D341Med (cell line): Measurements from ENCODE around the gene HSPA12B.

Experiments used
- DNase-seq: peaks from one replicate; pipeline ENCODE4 v3.0.0; 2012; ENCODE audit warnings: low spot score

The HSPA12B gene

DNA sequence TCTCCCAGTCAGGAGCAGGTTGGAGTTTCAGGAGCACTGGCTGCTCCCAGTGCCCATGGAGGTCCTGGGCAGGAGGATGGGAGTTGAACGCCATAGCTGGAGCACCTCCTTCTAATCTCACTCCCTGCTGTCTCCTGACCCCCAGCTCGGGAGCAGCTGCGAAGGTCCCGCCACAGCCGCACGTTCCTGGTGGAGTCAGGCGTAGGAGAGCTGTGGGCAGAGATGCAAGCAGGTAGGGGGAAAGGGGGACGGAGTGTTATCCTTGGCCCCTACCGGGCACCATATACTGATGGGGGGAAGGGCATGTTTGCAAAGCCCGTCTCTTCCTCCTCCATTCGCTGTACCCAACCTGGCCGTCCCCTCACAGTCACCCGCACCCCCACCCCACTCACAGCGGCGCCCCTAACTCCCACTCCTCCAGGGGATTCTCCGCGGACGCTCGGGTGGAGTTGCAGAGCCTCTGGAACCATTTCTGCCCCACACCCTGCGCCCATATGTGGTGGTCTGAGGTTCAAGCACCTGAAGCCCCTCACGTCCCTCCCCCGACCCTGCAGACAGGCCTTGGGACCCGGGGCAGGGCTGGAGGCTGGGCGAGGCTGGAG is 16.7 kb downstream of the HSPA12B start:
- no peak for DNase-seq

DNA sequence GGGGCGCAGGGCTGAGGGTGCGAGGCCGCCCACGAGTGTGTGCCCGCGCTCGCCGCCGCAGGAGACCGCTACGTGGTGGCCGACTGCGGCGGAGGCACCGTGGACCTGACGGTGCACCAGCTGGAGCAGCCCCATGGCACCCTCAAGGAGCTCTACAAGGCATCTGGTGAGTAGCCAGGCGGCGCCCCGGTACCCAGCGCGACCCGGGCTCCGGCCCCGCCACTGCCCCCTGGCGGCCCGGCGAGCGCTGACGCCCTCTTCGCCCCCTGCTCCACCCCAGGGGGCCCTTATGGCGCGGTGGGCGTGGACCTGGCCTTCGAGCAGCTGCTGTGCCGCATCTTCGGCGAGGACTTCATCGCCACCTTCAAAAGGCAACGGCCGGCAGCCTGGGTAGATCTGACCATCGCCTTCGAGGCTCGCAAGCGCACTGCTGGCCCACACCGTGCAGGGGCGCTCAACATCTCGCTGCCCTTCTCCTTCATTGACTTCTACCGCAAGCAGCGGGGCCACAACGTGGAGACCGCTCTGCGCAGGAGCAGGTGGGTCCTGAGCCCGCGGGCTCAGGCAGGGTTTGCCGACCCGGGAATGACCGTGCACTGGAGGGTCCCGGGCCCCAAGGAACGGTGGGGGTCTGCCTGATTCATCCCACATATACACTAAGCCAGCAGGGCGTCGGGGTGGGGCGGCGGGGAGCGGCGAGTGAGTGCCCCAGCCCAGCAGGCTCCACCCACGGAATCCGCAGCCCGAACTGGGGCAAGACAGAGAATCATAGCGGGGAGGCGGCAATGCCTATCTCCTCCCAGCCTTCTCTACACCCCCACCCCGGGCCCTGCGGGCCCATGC is 17.4 kb downstream of the HSPA12B start:
- peak; percentile 98 for DNase-seq

DNA sequence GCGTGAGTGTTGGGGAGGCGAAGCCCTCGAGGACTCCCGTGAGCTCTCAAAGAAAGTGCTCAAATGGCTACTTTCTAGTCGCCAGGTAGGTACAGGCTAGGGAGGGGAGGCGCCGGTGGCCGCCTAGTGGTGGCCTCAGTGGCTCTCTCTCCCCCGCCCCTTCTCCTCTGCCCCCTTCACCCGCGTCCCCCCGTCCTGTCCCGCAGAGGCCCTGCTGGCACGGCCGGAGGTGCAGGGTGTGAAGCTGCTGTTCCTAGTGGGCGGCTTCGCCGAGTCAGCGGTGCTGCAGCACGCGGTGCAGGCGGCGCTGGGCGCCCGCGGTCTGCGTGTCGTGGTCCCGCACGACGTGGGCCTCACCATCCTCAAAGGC is 18.8 kb downstream of the HSPA12B start:
- no peak for DNase-seq

DNA sequence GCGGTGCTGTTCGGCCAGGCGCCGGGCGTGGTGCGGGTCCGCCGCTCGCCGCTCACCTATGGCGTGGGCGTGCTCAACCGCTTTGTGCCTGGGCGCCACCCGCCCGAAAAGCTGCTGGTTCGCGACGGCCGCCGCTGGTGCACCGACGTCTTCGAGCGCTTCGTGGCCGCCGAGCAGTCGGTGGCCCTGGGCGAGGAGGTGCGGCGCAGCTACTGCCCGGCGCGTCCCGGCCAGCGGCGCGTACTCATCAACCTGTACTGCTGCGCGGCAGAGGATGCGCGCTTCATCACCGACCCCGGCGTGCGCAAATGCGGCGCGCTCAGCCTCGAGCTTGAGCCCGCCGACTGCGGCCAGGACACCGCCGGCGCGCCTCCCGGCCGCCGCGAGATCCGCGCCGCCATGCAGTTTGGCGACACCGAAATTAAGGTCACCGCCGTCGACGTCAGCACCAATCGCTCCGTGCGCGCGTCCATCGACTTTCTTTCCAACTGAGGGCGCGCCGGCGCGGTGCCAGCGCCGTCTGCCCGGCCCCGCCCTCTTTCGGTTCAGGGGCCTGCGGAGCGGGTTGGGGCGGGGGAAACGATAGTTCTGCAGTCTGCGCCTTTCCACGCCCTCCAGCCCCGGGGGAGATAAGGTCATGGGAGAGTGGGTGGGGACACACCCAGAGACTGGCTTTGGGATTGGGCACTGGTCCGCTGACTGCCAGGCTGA is 19.3 kb downstream of the HSPA12B start:
- peak; percentile 70 for DNase-seq

DNA sequence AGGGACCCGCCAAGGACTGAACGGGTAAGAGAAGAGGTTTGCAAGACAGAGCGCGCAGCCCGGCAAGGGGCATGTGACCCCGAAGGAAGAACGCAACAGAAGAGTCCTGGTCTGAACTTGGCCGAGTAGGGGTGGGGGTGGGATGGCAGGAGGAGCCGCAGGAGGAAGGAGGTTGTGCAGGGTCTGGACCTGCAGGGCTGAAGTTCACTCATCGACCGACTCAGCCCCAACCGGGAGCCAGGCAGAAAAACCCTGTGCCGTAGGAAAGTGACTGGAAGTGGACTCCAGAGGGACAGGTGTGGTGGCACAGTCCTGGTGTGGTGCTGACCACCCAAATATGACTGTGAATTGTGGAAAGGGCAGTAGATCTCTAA is 19.9 kb downstream of the HSPA12B start:
- no peak for DNase-seq

DNA sequence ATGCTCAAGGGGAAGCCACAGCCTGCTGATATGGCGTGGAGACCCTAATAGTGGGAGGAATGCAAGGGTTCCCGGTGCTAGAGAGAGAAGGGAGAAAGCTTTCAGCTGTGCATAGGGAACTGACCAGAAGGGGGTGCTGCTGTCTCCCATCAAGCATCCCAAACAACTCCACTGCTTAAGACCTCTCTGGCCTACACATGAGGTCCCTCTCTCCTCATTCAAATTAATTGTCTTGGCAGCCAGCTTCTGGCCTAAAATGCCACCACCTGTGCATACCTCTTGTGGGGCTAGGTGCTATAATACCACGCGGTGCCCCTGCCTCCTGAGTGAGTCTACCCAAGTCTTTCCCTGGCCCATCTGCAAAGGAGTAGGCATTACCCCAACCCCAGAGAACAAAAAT is 20.6 kb downstream of the HSPA12B start:
- DNase-seq, result peak; percentile 77

DNA sequence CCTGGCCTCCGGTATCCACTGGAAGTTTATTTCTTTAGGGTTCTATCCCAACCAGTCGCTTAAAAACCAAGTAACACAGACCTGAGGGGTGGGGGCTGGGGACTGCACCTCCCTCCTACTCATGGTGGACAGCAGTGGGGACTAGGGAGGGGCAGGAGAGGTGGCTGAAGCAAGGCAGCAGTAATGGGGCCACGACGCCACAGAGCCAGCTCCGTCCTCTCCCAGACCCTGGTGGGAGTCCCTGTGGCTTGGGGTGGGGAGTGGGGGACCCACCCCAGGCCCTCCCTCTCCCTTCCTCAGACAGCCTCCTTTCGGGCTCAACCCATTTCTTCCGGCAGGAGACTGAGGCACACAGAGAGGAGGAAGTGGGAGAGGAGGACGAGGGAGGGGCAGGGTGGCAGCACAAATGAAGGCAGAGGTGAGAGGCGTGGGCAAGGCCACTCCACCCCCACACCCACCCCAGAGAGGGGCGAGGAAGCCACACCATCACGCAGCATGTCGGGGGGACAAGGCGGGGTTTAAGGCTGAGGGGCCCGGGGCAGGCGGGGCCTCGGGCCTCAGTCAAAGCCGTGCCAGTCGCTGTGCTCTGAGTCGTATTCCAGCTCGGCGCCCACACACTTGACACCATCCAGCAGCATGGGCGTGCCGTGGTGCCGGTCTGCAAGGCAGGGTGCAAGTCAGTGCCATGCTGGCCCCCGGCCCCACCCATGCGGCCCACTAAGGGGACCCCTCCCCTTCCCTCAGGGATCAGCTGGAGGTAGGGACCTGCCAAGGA is 21.2 kb downstream of the HSPA12B start:
- DNase-seq, result no peak

DNA sequence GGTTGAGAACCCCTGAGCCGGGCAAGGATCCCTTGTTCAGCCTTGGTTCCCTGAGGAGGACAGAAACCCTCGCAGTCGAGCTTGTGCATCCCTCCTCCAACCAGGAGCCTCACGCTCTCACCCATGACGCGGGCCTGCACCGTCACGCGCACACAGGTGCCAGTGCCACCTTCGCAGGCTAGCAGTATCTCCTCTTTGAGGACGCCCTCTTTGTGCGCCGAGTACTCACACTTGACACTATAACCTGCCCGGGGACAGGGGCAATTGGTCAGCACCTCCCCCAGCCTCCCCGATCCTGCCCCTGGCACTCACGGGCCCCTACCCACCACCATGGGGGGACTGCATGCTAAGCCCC is 21.8 kb downstream of the HSPA12B start:
- DNase-seq, result no peak

DNA sequence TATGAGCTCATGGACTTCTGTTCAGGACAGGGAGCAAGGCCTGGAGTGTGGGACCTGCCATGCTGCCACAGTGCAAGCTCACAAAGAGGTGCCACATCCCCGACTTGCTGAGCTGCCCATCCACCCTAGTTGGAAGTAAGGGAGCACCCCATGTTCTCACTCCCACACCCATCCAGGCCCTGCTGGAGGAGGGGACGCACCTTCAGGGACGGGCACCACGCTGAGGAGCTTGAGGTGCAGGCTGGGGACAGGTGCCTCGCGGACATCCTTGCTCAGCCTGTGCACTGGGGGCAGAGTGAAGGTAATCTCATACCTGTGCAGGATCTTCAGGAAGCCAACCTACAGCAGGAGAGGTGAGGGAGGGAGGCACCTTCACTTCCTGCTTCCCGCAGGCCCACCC is 22.8 kb downstream of the HSPA12B start:
- DNase-seq, result no peak

DNA sequence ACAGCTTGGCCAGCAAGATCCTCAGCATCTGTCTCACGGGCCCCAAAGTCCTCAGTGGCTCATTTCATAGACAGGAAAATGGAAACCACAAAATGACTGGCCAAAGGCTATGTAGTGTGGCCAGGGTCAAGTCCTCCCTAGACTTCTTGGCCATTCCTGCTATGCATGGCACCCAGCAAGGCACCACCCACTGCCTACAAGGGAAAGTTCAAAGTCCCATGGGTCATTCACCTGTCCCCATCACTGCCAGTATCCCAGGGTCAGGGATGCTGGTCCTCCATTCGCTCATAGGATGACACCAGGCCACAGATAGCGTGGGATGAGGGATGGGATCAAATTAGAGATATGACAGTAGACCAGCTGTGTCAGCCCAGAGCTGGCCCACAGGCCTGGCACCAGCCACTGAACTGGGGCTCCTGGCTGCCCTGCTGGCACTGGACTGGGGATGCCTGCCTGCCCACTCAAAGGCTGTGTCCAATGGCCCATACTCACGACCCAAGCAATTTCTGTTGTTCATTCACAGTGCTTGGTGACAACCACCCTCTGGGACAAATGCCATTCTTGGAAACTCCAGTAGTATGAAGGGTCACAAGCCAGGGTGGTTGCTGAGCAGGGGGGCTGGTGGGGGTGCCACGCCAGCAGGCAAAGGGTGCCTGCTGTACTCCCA is 23.5 kb downstream of the HSPA12B start:
- no peak for DNase-seq

DNA sequence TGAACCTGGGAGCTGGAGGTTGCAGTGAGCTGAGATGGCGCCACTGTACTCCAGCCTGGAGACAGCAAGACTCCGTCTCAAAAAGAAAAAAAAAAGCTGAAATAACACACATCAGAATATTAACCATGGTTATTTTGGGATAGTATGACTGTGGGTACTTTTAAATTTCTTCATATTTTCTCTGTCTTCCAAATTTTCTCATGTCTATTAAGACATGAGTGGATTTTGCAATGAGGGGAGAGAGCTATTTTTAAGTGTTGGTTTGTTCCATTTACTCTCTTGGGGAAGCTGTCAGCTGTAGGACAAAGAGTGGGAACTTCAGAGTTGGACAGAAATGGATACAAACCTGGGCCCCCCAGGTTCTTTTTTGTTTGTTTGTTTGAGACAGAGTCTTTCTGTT is 24.8 kb downstream of the HSPA12B start:
- DNase-seq, result no peak

DNA sequence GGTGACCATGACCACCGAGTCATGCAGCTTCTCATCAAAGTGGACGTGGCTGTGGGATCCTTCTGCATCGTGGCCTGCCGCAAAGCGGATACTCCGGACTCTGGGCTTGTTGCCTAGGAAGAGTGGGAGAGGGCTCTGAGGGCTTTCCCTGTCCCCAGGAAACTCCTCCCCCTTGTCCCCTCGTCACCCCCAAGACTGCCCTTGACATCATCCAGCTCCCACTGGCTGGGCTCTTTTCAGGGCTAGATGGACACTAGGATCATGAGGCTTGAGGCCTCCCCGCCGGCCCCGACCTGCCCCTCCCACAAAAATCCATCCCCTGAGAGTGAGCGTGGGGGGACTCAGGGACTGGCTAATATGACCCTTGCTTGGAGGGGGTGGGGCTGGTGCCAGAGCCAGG is 26.1 kb downstream of the HSPA12B start:
- no peak for DNase-seq

DNA sequence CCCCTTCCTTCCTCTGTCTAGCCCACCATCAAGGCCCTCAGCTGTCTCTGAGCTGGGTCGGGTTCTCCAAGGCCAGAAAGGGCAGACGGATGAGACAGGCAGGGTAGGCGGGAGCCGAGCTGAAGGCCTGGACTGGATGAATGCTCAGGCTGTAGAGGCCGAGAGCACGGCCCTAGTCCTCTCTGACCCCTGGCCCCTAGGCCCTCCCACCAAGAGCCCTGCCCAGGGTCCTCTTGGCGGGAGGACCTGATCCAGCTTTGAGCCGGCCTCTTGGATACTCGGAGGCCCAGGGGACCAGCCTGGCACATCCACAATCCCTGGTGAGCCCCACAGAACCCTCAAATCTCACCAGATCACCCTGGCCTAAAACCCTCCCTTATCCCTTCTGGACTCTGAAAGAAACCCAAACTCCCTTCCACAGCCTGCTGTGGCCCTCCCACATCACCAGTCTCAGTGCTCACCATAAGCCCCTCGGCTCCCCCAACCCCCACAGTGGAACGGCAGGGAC is 26.9 kb downstream of the HSPA12B start:
- DNase-seq, result no peak

DNA sequence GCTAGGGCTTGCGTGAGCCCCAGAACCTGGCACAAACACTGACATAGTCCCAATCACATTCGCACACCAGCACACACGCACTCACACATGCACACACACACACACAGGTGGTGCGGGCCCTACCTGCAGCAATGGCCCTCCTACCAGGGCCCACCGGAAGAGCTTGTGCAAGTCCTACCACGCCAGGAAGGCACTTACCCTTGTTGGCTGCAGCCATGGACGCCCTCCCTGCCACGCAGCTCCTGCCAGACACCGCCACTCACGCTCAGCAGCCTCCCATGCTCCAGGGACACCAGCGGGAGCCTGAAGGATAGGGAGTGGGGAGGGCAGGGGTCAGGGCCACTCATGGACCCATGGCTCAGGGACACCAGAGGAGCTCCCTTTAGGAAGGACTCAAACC is 27.4 kb downstream of the HSPA12B start:
- no peak for DNase-seq

DNA sequence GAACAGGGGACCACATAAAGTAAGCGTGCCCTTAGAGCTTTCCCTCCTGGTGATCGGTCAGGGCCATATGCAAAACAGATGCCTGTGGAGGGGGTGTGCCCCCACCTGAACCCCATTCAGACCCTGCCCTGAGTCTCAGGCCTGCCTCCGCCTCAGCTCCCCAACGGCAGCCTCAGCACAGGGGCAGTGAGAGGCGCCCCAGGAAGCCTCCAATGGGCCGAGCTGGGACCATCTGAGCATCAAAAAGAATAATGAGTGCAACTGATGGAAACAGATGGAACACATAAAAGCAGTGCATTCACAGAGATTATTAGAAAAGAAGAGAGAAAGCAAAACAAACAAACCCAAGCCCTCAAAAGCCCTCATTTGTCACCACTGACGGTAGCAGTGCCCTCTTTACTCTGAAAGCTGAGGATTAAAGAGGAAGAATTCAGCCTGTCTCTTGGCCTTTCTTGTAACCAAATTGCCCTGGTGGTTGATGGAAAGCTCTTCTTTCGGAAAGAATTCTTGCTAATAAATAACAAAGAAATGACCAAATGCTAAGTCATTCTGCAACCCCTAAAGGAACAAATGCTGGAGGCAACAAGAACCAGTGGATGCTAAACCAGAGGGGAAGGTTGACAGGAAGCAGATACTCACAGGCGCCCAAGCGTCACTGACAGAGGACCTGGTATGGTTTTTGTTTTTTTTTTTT is 28.3 kb downstream of the HSPA12B start:
- DNase-seq, result no peak

DNA sequence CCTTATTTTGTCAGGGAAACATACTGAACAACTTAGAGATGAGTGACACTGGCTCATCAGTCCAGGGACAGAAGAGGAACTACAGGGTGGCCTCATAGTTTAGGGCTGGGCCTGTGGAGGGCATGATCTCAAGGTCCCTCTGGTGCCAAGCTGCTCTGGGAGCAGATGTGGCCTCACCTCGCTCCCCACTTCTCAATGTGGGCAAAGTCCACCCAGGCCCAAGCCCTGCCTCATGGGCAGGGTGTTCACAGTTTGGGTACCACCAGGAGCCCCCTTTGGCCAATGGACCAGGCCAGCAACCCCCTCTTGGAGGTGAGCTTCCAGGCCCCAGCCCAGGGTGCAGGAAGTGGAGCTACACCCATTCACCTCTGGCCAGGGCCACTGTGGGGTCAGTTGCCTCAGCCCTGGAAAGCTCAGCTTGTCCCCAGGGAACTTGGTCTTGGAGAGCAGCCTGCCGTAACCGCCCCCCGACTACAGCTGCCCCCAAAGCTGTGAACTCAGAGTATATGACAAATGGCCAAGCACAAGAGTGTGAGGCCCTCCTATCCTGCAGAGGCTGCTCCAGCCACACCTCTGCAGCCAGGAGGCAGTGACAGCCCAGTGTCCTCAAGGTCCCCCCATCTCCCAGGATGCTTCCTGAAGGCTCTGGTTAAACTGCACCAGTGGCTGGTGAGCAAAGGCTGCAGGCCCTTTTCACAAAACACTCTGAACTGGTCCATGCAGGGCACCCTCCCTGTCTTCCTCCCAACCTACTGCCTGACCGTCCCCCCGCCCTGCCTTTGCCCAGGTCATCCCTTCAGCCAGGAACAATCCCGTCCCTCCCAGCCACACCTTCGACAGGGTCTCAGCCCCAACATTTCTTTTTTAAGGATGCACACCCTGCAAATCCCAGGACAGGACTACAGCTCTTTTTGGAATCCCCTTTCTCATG is 31.5 kb downstream of the HSPA12B start:
- DNase-seq, result no peak

DNA sequence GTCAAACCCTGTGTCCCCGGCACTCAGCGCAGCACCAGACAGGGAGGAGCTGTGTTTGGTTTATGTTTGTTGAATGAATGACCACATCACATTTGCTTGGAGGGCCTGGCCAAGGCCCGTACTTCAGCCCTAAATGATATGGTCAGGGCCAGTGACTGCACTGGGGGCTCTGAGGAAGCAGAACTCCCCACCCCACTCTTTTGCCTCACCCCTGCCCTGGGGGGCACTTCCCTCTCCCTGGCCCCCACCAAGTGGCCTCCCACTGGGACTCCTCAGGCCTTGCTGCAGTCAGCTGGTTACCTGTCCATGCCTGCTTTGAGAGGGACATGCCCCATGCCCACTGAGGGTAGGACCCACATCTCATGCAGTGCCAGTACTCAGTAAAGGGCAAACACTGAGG is 32.2 kb downstream of the HSPA12B start:
- DNase-seq, result no peak

DNA sequence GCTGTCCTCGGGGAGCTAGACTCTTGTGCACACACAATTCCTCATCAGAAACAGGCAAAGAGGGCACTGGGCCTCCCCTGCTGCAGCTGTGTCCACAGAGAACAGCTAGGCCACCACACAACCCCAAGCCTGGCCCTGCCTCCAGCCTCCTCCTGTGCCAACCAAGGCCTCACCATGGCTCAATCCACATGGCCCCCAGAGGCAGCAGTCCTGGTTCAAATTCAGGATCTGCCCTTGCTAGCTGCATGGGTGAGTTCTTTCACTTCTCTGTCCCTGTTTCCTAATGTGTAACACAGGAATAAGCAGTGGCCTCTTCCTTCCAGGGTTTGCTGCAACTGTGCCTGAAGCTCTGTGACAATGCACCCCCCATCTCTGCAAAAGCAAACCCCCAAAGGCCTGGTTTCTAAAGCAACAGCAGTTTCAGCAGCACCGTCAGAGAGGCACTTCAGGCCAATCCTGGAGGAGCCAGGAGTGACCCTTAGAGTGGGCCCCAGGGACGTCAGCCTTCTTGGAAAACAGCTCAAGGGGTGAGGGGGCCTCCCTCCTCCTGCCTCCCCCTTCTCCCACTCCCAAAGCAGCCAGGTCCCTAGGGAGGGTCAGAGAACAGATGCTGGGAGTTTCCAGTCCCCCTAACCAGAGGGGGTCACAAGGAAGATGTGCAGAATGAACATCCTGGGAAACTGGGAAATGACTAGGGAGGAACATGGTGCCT is 32.8 kb downstream of the HSPA12B start:
- DNase-seq, result no peak

DNA sequence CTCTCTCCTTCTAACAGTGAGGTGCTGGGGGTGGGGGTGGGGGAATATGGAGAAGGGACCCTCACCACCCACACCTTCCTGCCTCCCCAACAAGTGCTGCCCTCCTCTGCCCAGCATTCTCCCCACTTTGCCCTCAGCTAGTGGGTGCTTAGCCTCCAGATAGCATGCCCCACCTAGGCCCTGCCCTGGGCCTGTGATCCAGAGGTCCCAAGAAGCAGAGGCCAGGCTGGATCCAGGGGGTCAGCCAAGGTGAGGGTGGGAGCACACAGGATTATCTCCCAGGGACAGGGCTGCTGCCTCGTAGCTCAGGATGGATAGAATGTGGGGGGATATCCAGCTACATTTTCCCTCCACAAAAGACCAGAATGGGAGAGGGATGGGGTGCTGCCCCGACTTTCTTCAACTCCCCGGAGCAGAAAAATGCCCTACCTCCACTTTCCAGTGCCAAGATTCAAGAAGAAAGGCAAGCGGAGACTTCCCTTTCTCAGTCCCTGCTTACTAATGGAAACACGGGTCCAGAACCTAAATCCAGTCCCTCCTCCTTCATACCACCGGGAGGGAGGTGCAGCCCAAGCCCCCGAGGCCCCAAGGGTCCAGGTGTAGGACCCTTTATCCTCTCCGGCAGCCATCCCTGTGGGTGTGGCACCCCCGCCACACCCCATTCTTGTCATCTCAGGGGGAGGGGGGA is 34.1 kb downstream of the HSPA12B start:
- DNase-seq, result no peak
